ENCODE results near the gene SEMA3D. TPM values are rescaled to one million over a fixed set of nuclear protein-coding genes. Genes with fewer than 3 reads are reported as not detected.
A peak's percentile ranks its signal among the peaks of the same experiment; 100 is the strongest.

SEMA3D gene
- total RNA-seq, 1 donor from 2014 or later: 26.3 TPM

DNA sequence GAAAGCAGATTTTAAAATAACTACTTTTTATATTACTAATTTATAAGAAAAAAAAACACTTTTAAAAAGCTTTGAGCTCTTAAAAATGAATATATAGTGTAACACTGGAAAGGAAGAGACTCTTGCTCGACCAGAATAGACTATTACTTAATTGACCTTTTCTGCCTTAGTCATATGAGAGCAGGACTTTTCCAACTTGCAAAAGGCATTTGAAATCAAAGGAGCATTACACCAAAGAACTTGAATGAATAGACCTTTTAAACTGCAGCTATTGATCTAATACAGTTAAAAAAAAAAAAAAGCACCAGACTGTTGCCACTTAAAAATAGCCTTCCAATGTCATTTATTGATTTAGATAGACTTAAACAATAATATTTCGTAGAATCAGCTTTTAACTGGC is 17.2 kb upstream of the SEMA3D start:
- Mint-ChIP-seq H3K9me3 (peaks cover 13% of the 10 kb centered on the region), H3K27me3 (ENCODE audit: low read depth) (no peaks in the 10 kb centered on the region), H3K4me1 (peaks cover 35% of the 10 kb centered on the region), H3K27ac (ENCODE audit: unreplicated experiment) (peak overlapping the region; percentile 65), H3K36me3 (ENCODE audit: low read depth) (peaks cover 23% of the 10 kb centered on the region), H3K4me3 (peak overlapping the region; percentile 56)
- TF ChIP-seq, protein P1, sequence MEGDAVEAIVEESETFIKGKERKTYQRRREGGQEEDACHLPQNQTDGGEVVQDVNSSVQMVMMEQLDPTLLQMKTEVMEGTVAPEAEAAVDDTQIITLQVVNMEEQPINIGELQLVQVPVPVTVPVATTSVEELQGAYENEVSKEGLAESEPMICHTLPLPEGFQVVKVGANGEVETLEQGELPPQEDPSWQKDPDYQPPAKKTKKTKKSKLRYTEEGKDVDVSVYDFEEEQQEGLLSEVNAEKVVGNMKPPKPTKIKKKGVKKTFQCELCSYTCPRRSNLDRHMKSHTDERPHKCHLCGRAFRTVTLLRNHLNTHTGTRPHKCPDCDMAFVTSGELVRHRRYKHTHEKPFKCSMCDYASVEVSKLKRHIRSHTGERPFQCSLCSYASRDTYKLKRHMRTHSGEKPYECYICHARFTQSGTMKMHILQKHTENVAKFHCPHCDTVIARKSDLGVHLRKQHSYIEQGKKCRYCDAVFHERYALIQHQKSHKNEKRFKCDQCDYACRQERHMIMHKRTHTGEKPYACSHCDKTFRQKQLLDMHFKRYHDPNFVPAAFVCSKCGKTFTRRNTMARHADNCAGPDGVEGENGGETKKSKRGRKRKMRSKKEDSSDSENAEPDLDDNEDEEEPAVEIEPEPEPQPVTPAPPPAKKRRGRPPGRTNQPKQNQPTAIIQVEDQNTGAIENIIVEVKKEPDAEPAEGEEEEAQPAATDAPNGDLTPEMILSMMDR (conservative IDR thresholded peaks at IDR 0.05): no peak
- no peak for DNase-seq (ENCODE audit: low read depth, low spot score)

DNA sequence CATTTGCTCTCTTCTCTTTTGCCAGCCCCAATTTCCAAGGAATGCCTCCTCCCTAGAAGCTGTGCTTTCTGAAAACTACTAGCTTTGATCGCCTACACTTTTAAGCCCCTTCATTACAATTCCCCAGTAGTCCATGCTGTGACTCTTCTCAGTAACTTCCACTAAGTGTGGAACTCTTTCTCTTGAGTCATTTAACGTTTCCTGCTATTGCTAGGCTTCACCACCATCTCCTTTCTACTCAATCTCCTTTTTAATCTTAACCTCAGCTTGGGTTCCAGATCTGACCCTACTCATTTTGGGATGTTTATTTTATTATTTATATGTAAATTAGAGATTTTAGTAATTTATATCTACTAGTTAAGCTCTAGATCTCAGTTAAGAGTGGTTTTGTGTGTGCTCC is 14.4 kb upstream of the SEMA3D start:
- H3K4me1 Mint-ChIP-seq: peaks cover 31% of the 10 kb centered on the region
- no peak overlapping the region for H3K27ac Mint-ChIP-seq (ENCODE audit: unreplicated experiment)
- TF ChIP-seq, protein P1 (conservative IDR thresholded peaks at IDR 0.05): no peak
- H3K36me3 Mint-ChIP-seq (ENCODE audit: low read depth): peaks cover 25% of the 10 kb centered on the region
- no peaks in the 10 kb centered on the region for H3K27me3 Mint-ChIP-seq (ENCODE audit: low read depth)
- H3K4me3 Mint-ChIP-seq: no peak overlapping the region
- H3K9me3 Mint-ChIP-seq: peaks cover 15% of the 10 kb centered on the region
- DNase-seq (ENCODE audit: low read depth, low spot score): no peak

DNA sequence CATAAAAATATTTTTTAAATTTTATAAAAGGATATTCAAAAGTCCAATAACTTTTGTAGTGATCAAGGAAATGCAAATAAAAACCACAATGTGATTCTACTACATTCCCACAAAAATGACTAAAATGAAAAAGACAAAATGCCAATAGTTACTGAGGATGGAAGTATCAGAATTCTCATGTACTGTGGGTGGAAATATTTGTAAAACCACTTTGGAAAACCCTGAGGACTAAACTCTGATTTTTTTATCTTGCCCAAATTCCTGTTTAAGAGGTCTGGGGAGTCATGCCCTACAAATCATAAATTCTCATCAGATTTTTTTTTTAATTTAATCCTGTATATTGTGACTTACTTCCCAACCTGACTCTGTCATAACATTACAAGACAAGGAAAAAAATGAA is 9.8 kb upstream of the SEMA3D start:
- no peaks in the 10 kb centered on the region for H3K27me3 Mint-ChIP-seq (ENCODE audit: low read depth)
- peaks cover 12% of the 10 kb centered on the region for H3K9me3 Mint-ChIP-seq
- H3K36me3 Mint-ChIP-seq (ENCODE audit: low read depth): peaks cover 18% of the 10 kb centered on the region
- TF ChIP-seq, protein P1 (conservative IDR thresholded peaks at IDR 0.05): no peak
- no peak for DNase-seq (ENCODE audit: low read depth, low spot score)
- H3K27ac Mint-ChIP-seq (ENCODE audit: unreplicated experiment): no peak overlapping the region
- H3K4me1 Mint-ChIP-seq: peaks cover 5% of the 10 kb centered on the region
- H3K4me3 Mint-ChIP-seq: no peak overlapping the region

DNA sequence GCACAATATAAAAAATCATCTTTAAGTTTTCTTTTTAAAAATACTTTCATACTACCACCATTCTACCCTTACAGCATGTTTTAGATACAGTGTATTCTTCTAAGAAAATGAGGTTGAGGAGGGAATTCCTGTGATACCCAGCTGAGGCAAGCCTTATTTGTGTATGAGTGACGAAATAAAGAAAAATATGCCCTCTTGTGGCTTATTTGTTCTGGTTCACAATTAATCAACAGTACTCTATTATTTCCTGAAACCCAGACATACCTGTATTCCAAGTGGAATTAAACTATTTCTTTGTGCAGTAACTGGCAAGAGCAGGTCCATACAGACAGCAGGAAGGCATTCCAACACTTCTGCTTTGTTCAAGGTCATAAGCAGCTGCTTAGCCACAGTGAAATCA is 4.5 kb upstream of the SEMA3D start:
- Mint-ChIP-seq H3K9me3 (no peaks in the 10 kb centered on the region), H3K36me3 (ENCODE audit: low read depth) (no peaks in the 10 kb centered on the region), H3K27me3 (ENCODE audit: low read depth) (peaks cover 9% of the 10 kb centered on the region), H3K4me3 (no peak overlapping the region), H3K4me1 (peaks cover 21% of the 10 kb centered on the region), H3K27ac (ENCODE audit: unreplicated experiment) (no peak overlapping the region)
- TF ChIP-seq, protein P1 (conservative IDR thresholded peaks at IDR 0.05): peak; percentile 57
- DNase-seq (ENCODE audit: low read depth, low spot score): no peak

DNA sequence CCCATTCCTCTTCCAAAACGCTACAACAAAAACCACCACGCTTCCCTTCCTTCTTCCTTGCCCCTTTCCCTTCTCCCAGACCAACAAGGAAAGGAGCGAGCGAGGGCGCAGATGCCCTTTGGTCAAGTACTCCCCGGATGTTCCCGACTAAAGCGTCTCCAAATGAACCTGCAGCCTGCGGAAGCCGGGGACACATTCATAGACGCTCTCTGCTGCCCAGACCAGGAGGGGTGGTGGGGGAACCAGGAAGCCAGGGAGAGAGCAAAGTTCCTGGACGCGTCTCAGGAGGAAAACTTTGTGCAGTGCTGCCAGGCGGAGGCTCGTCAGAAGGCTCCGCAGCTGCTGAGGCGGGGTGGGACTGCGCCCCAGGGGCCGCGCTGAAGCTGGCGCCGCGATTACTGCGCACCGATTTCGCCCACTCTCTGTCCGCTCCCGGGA is 754 bp downstream of the SEMA3D start:
- DNase-seq (ENCODE audit: low read depth, low spot score): peak; percentile 43
- Mint-ChIP-seq H3K27ac (ENCODE audit: unreplicated experiment) (peak overlapping the region; percentile 74), H3K36me3 (ENCODE audit: low read depth) (peaks cover 2% of the 10 kb centered on the region), H3K27me3 (ENCODE audit: low read depth) (peaks cover 14% of the 10 kb centered on the region), H3K4me1 (peaks cover 27% of the 10 kb centered on the region), H3K4me3 (peak overlapping the region; percentile 96), H3K9me3 (no peaks in the 10 kb centered on the region)
- TF ChIP-seq, protein P1 (conservative IDR thresholded peaks at IDR 0.05): no peak
